ENCODE results near the gene AKNA. TPM values are rescaled to one million over a fixed set of nuclear protein-coding genes. Genes with fewer than 3 reads are reported as not detected.
A peak's percentile ranks its signal among the peaks of the same experiment; 100 is the strongest.

The AKNA gene
- total and polyA plus RNA-seq, 2 of the 8 experiments (the other 6 are each of a cell fraction or from before 2014, with no cell fraction given): 21.0 to 27.4 TPM

- Histone ChIP-seq H3K23me2 (ENCODE audit: low read depth, low read length) (no peaks in the 10 kb centered on the region), H2BK20ac (ENCODE audit: low read length) (no peak overlapping the region), H3K9me3 (ENCODE audit: insufficient read depth in 2 of 2, low read depth in 1 of 2, low read length in 1 of 2) (peaks cover 0 to 9% of the 10 kb centered on the region in 2 experiments; a peak in 2 of 4 replicates), H3K4me3 (ENCODE audit: extremely low read depth in 1 of 4, insufficient read depth in 2 of 4, low read depth in 3 of 4, low read length in 4 of 4) (no peak overlapping the region), H2AK5ac (ENCODE audit: low read depth, low read length) (no peak overlapping the region), H3K79me1 (ENCODE audit: low read depth, low read length) (no peaks in the 10 kb centered on the region), H3K4ac (replicated peaks; ENCODE audit: insufficient read length, low read depth, low read length) (no peak overlapping the region), H4K91ac (replicated peaks; ENCODE audit: insufficient read length, low read length) (no peak overlapping the region), H3K14ac (ENCODE audit: insufficient read length) (no peak overlapping the region), H2BK12ac (ENCODE audit: low read depth, low read length) (no peak overlapping the region), H3K4me2 (ENCODE audit: insufficient read depth in 1 of 2, low read depth in 2 of 2, low read length in 2 of 2) (no peak overlapping the region), H2BK15ac (ENCODE audit: low read length) (no peak overlapping the region), H3K27ac (ENCODE audit: low read depth, low read length) (no peak overlapping the region), H3K56ac (replicated peaks; ENCODE audit: insufficient read length, low read depth, low read length) (no peak overlapping the region), H3K9ac (replicated peaks in 1 of 4; ENCODE audit: extremely low read depth in 1 of 4, low read depth in 3 of 4, low read length in 3 of 4) (no peak overlapping the region), H3K4me1 (replicated peaks in 1 of 4; ENCODE audit: control insufficient read depth in 3 of 4, insufficient read depth in 4 of 4, low read length in 3 of 4) (no peaks in the 10 kb centered on the region), H3K23ac (ENCODE audit: insufficient read length) (no peak overlapping the region), H4K8ac (ENCODE audit: extremely low read depth, insufficient read depth, low read length) (no peak overlapping the region), H2AFZ (ENCODE audit: low read length) (no peak overlapping the region), H4K20me1 (replicated peaks in 1 of 2; ENCODE audit: control insufficient read depth in 1 of 2, insufficient read depth in 2 of 2, low read length in 2 of 2) (peaks cover 0 to 1% of the 10 kb centered on the region in 2 experiments), H3K27me3 (replicated peaks in 1 of 4; ENCODE audit: control insufficient read depth in 3 of 4, extremely low read depth in 1 of 4, insufficient read depth in 3 of 4, low read length in 3 of 4) (no peaks in the 10 kb centered on the region), H2BK5ac (ENCODE audit: low read depth, low read length) (no peak overlapping the region), H3K36me3 (ENCODE audit: control insufficient read depth in 2 of 4, insufficient read depth in 4 of 4, low read length in 3 of 4) (peaks cover 0 to 25% (median 12%) of the 10 kb centered on the region in 4 experiments; a peak in 5 of 8 replicates), H3K79me2 (ENCODE audit: control insufficient read depth in 1 of 2, insufficient read depth in 2 of 2, low read length in 2 of 2) (no peaks in the 10 kb centered on the region), H3K18ac (ENCODE audit: extremely low read depth, low read length) (no peak overlapping the region), H2BK120ac (replicated peaks; ENCODE audit: low read depth, low read length) (no peak overlapping the region), H4K5ac (ENCODE audit: insufficient read length, low read depth, low read length) (no peak overlapping the region)
- WGBS, 2 experiments (ENCODE audit: extremely low coverage in 1 of 2, insufficient coverage in 1 of 2, insufficient read length in 1 of 2, insufficient replicate concordance in 2 of 2, low coverage in 1 of 2, low lambda C conversion rate in 2 of 2, missing lambda C conversion rate in 1 of 2): 85% methylated on average over 15 of the region's 15 CpGs; no CpG with 5 or more reads in 1 of the 2 experiments
- no peak for FAIRE-seq
- ChIA-PET CTCF (ENCODE audit: partially characterized antibody) (interaction anchor here (0.6 to 2.0 kb wide), 11 partner anchors 9 to 217 kb away, joined by 3 to 11 read pairs (median 3); no protein-coding TSS in a partner anchor), POLR2A (ENCODE audit: partially characterized antibody) (interaction anchor here (1.5 kb wide), 1 partner anchor 9 kb away, joined by 3 read pairs; no protein-coding TSS in a partner anchor)
- DNase-seq (ENCODE audit: low read depth in 1 of 2, low spot score in 2 of 2): peak in 1 of 2 experiments; percentile 39
- no peak for TF ChIP-seq RNF2 (IDR thresholded peaks at IDR 0.05; ENCODE audit: borderline replicate concordance, low read depth, low read length, missing control alignments, poor library complexity, severe bottlenecking)
- no peak for TF ChIP-seq TBP (IDR thresholded peaks at IDR 0.05; ENCODE audit: low read depth, low read length)
- no peak for TF ChIP-seq MAX (IDR thresholded peaks at IDR 0.05)
- TF ChIP-seq, protein P1, sequence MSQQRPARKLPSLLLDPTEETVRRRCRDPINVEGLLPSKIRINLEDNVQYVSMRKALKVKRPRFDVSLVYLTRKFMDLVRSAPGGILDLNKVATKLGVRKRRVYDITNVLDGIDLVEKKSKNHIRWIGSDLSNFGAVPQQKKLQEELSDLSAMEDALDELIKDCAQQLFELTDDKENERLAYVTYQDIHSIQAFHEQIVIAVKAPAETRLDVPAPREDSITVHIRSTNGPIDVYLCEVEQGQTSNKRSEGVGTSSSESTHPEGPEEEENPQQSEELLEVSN (IDR thresholded peaks at IDR 0.05): no peak
- TF ChIP-seq PHF8 (conservative IDR thresholded peaks at IDR 0.05; ENCODE audit: low read depth, low read length): no peak
- no peak for TF ChIP-seq YY1 (IDR thresholded peaks at IDR 0.05; ENCODE audit: low read depth, low read length)
- no peak for TF ChIP-seq FOSL1 (IDR thresholded peaks at IDR 0.05; ENCODE audit: insufficient read depth, low read depth, low read length)
- TF ChIP-seq MAFK (IDR thresholded peaks at IDR 0.05; ENCODE audit: low read depth, low read length): no peak
- no peak for TF ChIP-seq SAP30 (IDR thresholded peaks at IDR 0.05; ENCODE audit: insufficient read depth, insufficient replicate concordance, low read length)
- TF ChIP-seq EGR1 (IDR thresholded peaks at IDR 0.05; ENCODE audit: borderline replicate concordance, low read depth, low read length): no peak
These were observed 88.3 kb downstream of the AKNA start for GRCh38 chr9:114299286-114300152.
